ENCODE measurements around the gene CAND2. TPM values are rescaled to one million over a fixed set of nuclear protein-coding genes. Genes with fewer than 3 reads are reported as not detected.
"Not testable (repeated sequence)": the region's sequence is repeated elsewhere in the genome, so short reads cannot be mapped to it uniquely, and the experiment has no call there.

Gene CAND2
- total RNA-seq, 3 donors from 2014 or later, result 1.3 to 14.1 (median 1.4) TPM

DNA sequence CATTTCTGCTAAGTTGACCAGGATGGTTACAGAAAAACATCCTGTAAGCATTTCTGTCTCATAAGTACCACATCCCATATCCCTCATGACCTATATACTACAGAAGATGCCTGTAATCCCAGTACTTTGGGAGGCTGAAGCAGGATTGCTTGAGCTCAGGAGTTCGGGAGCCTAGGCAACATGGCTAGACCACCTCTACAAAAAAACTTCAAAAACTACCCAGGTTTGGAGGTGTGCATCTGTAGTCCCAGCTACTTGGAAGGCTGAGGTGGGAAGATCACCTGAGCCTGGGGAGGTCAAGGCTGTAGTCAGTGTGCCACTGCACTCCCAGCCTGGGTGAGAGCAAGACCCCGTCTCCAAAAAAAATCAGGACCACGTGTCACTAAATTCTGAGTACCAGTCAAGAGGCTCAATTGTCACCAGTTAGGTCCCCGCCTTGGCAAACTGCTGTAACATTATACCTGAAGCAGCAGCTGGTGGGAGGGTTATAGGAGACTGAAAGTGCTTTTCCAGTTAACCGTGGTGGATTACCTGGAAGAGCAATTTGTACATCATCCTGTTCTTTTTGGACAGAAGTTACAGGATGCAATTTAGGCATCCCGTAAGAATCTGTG is 38.7 kb downstream of the CAND2 start:
- Histone ChIP-seq H3K36me3 (ENCODE audit: low read depth) (peaks cover 9% of the 10 kb centered on the region), H3K4me1 (ENCODE audit: low read depth) (peaks cover 16% of the 10 kb centered on the region), H3K9me3 (no peaks in the 10 kb centered on the region), H3K4me3 (no peak overlapping the region)
- ATAC-seq, result no peak
- intact Hi-C loops (cut with DNase I, micrococcal nuclease), result no loop called here
- no peak for DNase-seq
- TF ChIP-seq, protein P1, sequence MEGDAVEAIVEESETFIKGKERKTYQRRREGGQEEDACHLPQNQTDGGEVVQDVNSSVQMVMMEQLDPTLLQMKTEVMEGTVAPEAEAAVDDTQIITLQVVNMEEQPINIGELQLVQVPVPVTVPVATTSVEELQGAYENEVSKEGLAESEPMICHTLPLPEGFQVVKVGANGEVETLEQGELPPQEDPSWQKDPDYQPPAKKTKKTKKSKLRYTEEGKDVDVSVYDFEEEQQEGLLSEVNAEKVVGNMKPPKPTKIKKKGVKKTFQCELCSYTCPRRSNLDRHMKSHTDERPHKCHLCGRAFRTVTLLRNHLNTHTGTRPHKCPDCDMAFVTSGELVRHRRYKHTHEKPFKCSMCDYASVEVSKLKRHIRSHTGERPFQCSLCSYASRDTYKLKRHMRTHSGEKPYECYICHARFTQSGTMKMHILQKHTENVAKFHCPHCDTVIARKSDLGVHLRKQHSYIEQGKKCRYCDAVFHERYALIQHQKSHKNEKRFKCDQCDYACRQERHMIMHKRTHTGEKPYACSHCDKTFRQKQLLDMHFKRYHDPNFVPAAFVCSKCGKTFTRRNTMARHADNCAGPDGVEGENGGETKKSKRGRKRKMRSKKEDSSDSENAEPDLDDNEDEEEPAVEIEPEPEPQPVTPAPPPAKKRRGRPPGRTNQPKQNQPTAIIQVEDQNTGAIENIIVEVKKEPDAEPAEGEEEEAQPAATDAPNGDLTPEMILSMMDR (IDR thresholded peaks at IDR 0.05), result no peak

- ATAC-seq (no peak), DNase-seq (no peak)
- H3K9me3 ChIP-seq, result no peaks in the 10 kb centered on the region
- TF ChIP-seq, protein P1 (IDR thresholded peaks at IDR 0.05), result no peak
- peaks cover 18% of the 10 kb centered on the region for H3K4me1 ChIP-seq (ENCODE audit: low read depth)
- H3K4me3 ChIP-seq, result no peak overlapping the region
- peaks cover 9% of the 10 kb centered on the region for H3K36me3 ChIP-seq (ENCODE audit: low read depth)
- intact Hi-C loops (cut with DNase I, micrococcal nuclease), result no loop called here
Measured at GRCh38 chr3:12837295-12837986, 41.0 kb downstream of the CAND2 start.

- H3K4me1 ChIP-seq (ENCODE audit: low read depth), result peaks cover 18% of the 10 kb centered on the region
- ATAC-seq (no peak), DNase-seq (no peak)
- H3K36me3 ChIP-seq (ENCODE audit: low read depth), result peaks cover 9% of the 10 kb centered on the region
- no peak overlapping the region for H3K4me3 ChIP-seq
- H3K9me3 ChIP-seq, result no peaks in the 10 kb centered on the region
- intact Hi-C loops (cut with DNase I, micrococcal nuclease), result no loop called here
- TF ChIP-seq, protein P1 (IDR thresholded peaks at IDR 0.05), result no peak
Measured at GRCh38 chr3:12838179-12838965, 41.9 kb downstream of the CAND2 start.

DNA sequence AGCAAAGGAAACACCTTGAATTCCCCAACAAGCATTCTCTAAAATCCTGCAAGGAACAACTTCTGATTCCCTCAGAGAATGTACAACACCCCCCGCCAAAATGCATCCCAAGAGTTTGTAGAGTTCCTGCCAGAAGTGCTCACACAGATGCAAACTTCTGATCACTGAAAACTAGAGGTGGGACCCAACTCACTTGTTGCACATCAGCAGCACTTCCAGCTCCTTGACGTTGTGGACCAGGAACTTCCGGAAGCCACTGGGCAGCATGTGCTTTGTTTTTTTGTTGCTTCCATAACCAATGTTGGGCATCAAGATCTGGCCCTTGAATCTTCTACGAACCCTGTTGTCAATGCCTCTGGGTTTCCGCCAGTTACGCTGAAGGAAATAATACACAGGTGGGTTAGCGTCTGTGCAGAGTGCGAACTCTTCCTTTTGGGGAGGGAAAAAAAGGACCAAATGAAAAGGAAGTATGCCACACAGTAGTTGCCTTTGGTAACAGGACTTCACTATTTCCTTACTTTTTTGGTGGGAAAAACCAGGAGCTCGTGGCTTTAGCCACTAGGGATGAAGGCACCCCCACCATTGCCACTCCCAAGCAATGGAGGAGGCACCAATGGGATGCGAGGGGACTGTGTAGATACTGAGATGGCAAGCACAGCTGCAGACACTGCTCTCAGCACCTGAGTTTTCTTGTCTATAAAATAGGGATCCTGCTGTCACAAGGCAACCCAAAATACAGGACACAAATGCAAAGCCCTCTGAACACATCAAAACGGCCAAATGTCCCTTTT is 42.9 kb downstream of the CAND2 start:
- DNase-seq (no peak), ATAC-seq (no peak)
- Histone ChIP-seq H3K9me3 (no peaks in the 10 kb centered on the region), H3K4me3 (no peak overlapping the region), H3K4me1 (ENCODE audit: low read depth) (peaks cover 18% of the 10 kb centered on the region), H3K36me3 (ENCODE audit: low read depth) (peaks cover 9% of the 10 kb centered on the region)
- intact Hi-C loops (cut with DNase I, micrococcal nuclease), result no loop called here
- TF ChIP-seq, protein P1 (IDR thresholded peaks at IDR 0.05), result no peak

- ATAC-seq; H3K36me3 ChIP-seq (ENCODE audit: low read depth); intact Hi-C loops (cut with DNase I, micrococcal nuclease); DNase-seq; H3K4me3 ChIP-seq; H3K9me3 ChIP-seq: not testable (repeated sequence)
- H3K4me1 ChIP-seq (ENCODE audit: low read depth), result peaks cover 18% of the 10 kb centered on the region
Measured at GRCh38 chr3:12840148-12840547, 43.7 kb downstream of the CAND2 start.
